GM15510 (cell line): Measurements from ENCODE around the gene AJUBA.

Source experiments
- POLR2A ChIP-seq: IDR thresholded peaks from 3 replicates; pipeline ENCODE4 v1.6.1; 2011; ENCODE audit warnings: borderline replicate concordance; ENCODE audit not compliant: insufficient read length; ENCODE audit errors: extremely low read depth

Gene AJUBA

GRCh38 chr14:22982477-22983245 is at the start of gene AJUBA:
Gene AJUBA (minus strand): TSS chr14:22982551. CDS start chr14:22982266, 285 bp downstream.
- no peak for TF ChIP-seq POLR2A

GRCh38 chr14:23030936-23031335 is 48.6 kb upstream of the AJUBA start:
- TF ChIP-seq POLR2A = no peak

GRCh38 chr14:23028799-23029198 is 46.4 kb upstream of the AJUBA start:
- no peak for TF ChIP-seq POLR2A

- no peak for TF ChIP-seq POLR2A
Observed at GRCh38 chr14:23025151-23025814, 42.9 kb upstream of the AJUBA start.

- TF ChIP-seq POLR2A = no peak
Observed at GRCh38 chr14:23024612-23025075, 42.3 kb upstream of the AJUBA start.

- TF ChIP-seq POLR2A = no peak
Observed at GRCh38 chr14:23023795-23024152, 41.4 kb upstream of the AJUBA start.

- TF ChIP-seq POLR2A = no peak
Observed at GRCh38 chr14:23023022-23023794, 40.9 kb upstream of the AJUBA start.

- no peak for TF ChIP-seq POLR2A
Observed at GRCh38 chr14:23021889-23022442, 39.6 kb upstream of the AJUBA start.

GRCh38 chr14:23021434-23021833 is 39.1 kb upstream of the AJUBA start:
- TF ChIP-seq POLR2A = no peak

- TF ChIP-seq POLR2A = no peak
Observed at GRCh38 chr14:23020143-23021128, 38.1 kb upstream of the AJUBA start.

GRCh38 chr14:23018107-23018506 is 35.8 kb upstream of the AJUBA start:
- no peak for TF ChIP-seq POLR2A

- no peak for TF ChIP-seq POLR2A
Observed at GRCh38 chr14:23017091-23017490, 34.7 kb upstream of the AJUBA start.

GRCh38 chr14:23015618-23016017 is 33.3 kb upstream of the AJUBA start:
- no peak for TF ChIP-seq POLR2A
